Measurements from ENCODE around the gene KDM2B. TPM values are rescaled to one million over a fixed set of nuclear protein-coding genes. Genes with fewer than 3 reads are reported as not detected.

Gene KDM2B
- total RNA-seq, 1 donor from 2014 or later, result 29.2 TPM

- no peak for DNase-seq (ENCODE audit: extremely low read depth, low read depth, low spot score)
Measured at GRCh38 chr12:121532503-121533393, 48.1 kb downstream of the KDM2B start.

DNA sequence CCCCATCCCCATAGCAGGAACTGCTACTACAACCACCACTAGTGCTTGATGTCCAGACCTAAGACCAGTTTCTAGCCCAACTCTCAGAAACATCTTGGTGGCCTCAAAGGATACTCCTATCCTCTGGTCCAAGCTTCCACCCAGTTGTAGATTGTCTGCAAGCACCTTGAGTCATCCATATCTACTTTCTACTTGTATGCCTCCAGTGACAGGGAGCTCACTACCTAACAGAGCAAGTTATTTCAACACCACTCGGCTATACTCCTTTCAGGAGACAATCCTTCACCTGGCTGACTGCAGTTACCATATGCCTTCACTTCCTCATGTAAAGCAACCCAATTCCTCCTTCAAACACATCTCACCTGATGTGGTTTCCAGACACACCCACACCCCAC, 49.5 kb downstream of the KDM2B start:
- no peak for DNase-seq (ENCODE audit: extremely low read depth, low read depth, low spot score)

- DNase-seq (ENCODE audit: extremely low read depth, low read depth, low spot score), result peak; percentile 29
Measured at GRCh38 chr12:121530600-121531355, 50.0 kb downstream of the KDM2B start.

DNA sequence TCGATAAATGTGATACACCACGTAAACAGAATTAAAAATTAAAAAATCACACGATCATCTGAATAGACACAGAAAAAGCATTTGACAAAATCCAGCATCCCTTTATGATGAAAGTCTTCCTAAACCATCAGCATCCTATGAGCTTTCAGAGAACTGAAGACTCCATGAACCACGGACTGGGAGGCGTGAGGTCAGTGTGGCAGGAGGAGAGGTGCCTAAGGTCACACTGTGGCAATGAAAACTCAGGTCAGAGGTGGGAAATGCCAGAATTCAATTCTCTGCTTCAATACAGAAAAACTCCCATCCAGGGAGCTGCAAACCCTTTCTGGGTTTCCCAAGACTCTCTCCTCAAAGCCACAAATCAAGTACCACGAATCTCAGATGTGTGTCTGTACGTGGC, 51.6 kb downstream of the KDM2B start:
- no peak for DNase-seq (ENCODE audit: extremely low read depth, low read depth, low spot score)

DNA sequence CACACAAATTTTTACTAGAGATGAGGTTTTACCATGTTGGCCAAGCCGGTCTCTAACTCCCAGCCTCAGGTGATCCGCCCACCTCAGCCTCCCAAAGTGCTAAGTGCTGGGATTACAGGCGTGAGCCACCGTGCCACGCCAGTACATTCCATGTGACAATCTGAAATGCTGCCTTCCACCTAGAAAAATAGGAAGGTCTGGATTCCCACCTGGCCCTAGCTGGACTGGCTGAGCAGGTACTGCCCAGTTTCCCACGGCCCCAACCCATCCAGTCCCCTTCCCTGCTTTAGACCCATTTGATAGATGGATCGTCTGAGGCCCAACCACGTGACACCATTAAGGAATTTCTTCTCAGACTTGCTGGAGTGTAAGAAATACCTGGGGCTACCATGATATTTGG, 55.4 kb downstream of the KDM2B start:
- DNase-seq (ENCODE audit: extremely low read depth, low read depth, low spot score), result no peak

DNA sequence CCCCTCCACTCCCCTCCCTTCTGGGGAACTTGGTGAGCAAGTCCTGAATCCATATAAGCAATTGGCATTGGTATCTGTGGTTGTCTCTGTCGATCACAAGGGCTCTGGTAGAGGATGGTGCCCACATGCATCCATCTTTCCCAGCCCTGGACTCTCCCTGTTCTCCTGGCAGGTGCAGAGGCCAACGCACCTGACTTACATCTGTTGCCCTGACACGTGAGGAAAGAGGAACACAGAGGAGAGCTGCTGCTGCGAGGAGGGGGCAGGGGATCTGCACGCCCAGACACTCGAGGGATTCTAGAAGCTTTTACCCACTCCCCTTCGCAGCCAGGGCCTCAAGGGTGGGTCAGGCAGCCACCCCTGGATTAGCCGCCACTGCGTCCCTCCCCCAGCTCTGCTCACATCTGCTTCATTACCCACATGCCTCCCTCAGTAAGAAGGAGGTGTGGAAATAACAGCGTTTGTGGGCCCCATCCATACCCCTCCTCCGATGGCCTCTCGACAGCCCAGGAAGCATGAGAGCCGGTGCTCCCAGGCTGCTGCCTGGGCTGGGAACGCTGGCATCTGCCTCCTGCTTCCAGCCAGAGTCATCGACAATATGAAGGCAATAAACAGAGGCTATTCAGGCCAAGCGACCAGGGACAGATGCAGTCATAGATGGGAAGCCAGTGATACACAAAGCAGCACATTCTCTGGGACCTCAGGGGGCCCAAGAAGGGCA, 56.5 kb downstream of the KDM2B start:
- no peak for DNase-seq (ENCODE audit: extremely low read depth, low read depth, low spot score)

DNA sequence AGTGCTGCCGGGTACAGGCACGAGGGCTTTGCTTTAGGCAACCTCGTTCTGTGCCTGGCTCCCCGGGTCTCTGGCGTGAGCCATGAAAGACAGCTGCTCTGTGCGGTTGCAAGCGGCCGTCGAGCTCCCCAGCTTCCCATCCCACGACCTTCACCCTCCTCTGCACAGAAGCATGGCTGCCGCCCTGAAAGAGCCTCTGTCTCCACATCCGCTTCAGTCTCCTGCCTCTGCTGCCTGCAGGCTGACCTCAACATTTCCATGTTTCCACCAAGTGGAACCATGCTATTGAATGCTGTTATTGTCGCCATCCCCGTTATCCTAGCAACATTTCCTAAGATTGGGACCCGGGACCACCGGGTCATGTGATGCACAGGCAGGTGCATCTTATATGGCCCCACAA, 57.1 kb downstream of the KDM2B start:
- DNase-seq (ENCODE audit: extremely low read depth, low read depth, low spot score), result no peak

- no peak for DNase-seq (ENCODE audit: extremely low read depth, low read depth, low spot score)
Measured at GRCh38 chr12:121522971-121523370, 57.9 kb downstream of the KDM2B start.

GRCh38 chr12:121520586-121521086, 60.2 kb downstream of the KDM2B start:
- no peak for DNase-seq (ENCODE audit: extremely low read depth, low read depth, low spot score)

DNA sequence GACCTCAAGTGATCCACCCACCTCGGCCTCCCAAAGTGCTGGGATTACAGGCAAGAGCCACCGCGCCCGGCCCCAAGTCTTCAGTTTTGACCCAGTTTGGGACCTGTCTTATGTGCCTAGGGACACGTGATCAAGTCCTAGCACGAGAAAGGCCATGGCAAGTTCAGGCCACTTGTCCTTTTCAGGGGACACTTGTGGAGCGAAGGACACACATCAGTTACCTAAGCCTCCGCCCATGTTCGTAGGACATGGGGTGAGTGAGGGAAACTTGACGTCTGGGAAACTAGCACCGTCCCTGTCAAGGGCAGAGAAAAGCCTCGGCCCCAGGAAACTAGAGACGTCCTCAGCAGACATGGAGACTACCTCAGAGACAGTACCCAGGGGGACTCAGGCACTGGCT, 60.7 kb downstream of the KDM2B start:
- DNase-seq (ENCODE audit: extremely low read depth, low read depth, low spot score), result no peak

DNA sequence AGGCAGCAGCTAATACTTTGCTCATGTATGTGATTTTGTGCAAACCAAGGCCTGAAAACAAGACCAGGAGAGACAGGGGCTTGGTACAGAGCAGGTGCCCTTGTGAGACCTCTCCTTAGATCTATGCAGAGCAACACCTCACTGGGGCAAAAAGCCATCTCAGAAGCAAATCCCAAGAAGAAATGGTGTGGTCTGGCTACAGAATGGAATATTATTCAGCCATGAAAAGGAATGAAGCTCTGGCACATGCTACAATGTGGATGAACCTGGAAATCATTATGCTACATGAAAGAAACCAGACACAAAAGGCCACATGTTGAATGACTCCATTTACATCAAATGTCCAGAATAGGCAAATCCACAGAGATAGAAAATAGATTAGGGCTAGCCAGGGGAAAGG, 61.6 kb downstream of the KDM2B start:
- no peak for DNase-seq (ENCODE audit: extremely low read depth, low read depth, low spot score)

DNA sequence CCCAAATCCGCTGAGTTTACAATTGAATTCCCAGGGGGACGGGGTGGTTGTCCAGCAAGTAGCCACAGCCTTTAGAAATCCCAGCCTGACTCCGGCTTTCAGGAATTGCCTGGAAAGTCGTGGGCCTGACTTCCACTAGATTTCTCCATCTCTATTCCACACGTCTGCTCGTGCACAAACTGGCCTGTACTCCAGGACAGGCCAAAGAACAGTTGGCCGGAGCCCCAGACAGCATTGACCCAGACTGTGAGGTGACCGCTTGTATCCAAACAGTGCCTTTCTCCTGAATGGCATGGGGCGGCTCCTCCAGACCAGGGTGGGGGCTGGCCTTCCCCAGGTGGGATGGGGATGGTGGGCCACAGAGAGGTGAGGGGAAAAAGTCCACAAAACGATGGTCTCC, 62.2 kb downstream of the KDM2B start:
- no peak for DNase-seq (ENCODE audit: extremely low read depth, low read depth, low spot score)

DNA sequence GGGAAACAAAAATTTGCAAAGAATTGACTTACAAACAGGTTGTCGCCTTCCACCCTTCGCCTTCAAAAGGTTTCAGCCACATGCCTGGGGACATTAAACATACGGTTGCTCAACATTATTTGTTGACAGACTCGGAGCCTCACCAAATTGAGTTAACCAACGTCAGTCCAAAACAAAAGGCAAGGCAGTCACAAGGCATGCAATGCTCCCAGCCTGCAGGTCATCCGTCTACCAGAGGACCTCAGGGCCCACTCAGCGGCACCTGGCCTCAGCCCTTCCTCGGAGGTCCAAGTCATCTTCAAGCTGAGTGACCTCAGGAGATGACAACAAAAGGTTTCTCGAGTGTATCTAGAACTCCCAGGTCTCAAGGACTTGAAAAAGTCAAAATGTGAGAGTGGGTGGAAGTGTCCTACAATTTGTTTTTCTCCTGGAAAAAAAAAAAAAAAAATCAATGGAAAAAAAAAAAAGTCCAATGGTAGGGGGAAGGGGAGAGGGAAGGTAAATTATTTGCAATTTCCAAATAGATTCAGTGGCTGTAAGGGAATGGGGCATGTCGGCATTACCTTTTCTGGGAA, 64.3 kb downstream of the KDM2B start:
- no peak for DNase-seq (ENCODE audit: extremely low read depth, low read depth, low spot score)

GRCh38 chr12:121515615-121516014, 65.2 kb downstream of the KDM2B start:
- DNase-seq (ENCODE audit: extremely low read depth, low read depth, low spot score), result no peak

- no peak for DNase-seq (ENCODE audit: extremely low read depth, low read depth, low spot score)
Measured at GRCh38 chr12:121514184-121514742, 66.6 kb downstream of the KDM2B start.

DNA sequence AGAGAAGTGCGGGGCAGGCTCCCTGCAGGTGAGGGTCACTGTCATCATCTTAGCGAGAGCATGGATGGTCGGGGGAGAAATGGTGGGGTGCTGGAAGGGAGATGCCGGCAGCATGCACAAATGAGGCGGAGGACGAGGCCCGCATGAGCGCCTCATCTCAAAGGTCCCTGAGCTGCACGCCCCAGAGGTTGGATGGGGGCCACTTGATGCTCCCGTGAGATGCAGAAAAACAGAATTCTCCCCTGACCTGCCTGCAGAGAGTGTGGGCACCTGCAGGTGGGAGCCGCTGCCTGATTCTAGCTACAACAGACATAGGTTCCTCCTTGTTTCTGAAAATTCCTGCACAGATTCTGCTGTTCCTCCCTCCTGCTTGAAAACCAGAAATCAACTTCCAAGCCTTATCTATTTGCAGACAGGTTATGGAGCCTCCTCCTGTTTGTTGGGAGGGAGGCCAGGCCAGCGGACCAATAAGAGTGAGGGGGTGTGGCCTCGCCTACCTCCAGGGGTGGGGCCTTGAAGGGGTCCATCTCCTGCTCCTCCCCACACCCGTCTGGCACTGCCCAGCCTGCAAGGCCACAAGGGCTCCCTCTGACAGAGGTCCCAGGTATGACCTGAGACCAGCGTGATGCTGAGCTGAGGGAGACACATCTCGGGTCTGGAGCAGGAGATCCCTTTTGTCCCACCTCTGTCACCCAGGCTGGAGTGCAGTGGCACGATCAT, 67.2 kb downstream of the KDM2B start:
- DNase-seq (ENCODE audit: extremely low read depth, low read depth, low spot score), result no peak

DNA sequence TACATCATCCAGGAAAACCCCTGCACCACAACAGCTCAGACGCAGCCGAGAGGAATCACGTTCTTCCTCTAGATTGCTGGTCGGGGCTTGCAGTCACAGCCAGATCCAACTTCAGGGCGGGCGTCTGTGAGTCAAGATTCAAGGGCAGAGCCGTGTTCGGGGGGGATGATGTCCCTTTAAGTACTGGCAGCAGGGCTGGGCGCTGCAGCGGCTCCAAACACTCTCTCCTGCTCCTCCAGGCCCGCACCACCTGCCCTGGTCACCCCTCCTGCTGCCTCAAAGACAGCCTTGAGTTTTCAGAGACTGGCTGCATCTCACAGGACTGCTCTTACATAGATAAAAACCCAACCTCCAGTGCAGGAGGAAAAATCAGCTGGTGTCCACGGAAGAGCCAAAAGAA, 68.3 kb downstream of the KDM2B start:
- no peak for DNase-seq (ENCODE audit: extremely low read depth, low read depth, low spot score)

DNA sequence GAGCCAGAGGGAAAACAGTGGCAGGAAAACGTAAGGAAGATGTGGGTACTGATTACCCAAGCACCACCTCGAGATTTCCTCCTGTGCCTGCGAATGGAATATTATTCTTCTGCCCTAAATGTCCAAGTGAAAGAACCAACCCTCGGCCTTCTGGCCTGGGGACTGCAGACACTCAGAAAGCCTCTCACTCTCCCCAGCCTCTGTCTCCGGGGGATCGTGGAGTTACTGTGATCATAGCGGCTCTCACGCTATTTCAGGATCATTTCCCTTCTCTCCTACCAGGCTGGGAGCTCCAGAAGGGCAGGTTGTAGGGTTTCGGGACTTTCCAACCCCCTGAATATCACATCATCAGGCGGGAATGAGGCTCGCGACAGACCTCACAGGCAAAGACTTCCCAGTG, 68.9 kb downstream of the KDM2B start:
- no peak for DNase-seq (ENCODE audit: extremely low read depth, low read depth, low spot score)

DNA sequence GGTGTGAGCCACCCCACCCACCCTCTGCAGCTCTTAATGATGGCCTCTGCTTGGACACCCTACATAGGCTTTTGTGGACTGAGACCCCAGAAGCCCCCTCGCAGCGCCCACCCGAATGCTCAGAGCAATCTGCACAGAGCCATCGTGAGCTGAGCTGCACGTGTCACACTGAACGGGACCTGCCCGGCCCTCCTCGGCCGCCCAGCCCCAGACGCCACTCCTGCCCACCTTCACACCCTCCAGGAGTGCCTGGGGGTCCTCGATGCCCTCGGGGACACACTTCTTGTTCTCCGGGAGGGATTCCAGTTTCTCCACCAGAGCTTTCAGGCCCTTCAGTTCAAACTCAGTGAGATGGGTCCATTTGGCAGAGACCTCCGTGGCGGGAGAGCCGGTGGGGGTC, 71.5 kb downstream of the KDM2B start:
- no peak for DNase-seq (ENCODE audit: extremely low read depth, low read depth, low spot score)

DNA sequence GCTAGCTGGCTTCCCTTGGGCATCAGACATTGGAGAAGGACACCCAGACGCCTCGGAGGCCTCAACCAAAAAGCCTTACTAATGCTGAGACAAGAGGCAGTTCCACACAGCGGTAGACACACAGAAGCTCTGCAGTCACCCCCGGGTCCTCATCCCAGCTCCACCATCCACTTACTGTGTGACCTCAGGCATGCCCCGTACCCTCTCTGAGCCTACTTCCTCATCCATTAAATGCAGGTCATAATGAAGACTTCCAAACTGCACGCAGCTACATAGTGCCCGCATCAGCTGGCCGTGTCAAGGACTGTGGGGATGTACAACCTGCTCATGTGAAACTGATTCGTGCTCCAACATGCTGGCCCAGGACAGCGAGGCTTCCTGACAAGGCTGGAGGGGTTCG, 72.3 kb downstream of the KDM2B start:
- DNase-seq (ENCODE audit: extremely low read depth, low read depth, low spot score), result no peak

Data from glomerular endothelial cell (primary cell).